GM23248 (cell line): Measurements from ENCODE around the gene ELOB. TPM values are rescaled to one million over a fixed set of nuclear protein-coding genes. Genes with fewer than 3 reads are reported as not detected.
A peak's percentile ranks its signal among the peaks of the same experiment; 100 is the strongest.

Experiments used
- DNase-seq: peaks from one replicate; pipeline ENCODE4 v3.0.0-alpha.2; 2015
- H2AFZ ChIP-seq: fragments of 200-600 bp; sonication (generic); 2 replicates; pipeline ENCODE4 v1.6.1; 2016; ENCODE audit warnings: antibody characterized with exemption
- H3F3A ChIP-seq: fragments of 200-600 bp; sonication (generic); 2 replicates; pipeline ENCODE4 v1.6.1; 2016; ENCODE audit warnings: mild to moderate bottlenecking, antibody characterized with exemption, mixed run types; ENCODE audit not compliant: insufficient read depth
- H3K27ac ChIP-seq: fragments of 200-600 bp; sonication (generic); 2 replicates; pipeline ENCODE4 v1.5.1; 2016; ENCODE audit warnings: mild to moderate bottlenecking
- H3K27me3 ChIP-seq: fragments of 200-600 bp; sonication (generic); replicated peaks from 2 replicates; pipeline ENCODE4 v1.6.1; 2016; ENCODE audit warnings: mild to moderate bottlenecking; ENCODE audit not compliant: insufficient read depth
- H3K36me3 ChIP-seq: fragments of 200-600 bp; sonication (generic); 2 replicates; pipeline ENCODE4 v1.6.1; 2016; ENCODE audit warnings: low read depth, mild to moderate bottlenecking
- H3K4me1 ChIP-seq: fragments of 200-600 bp; sonication (generic); 2 replicates; pipeline ENCODE4 v1.6.1; 2016; ENCODE audit warnings: mild to moderate bottlenecking; ENCODE audit not compliant: insufficient read depth
- H3K4me2 ChIP-seq: fragments of 200-600 bp; sonication (generic); one replicate; pipeline ENCODE4 v1.6.1; 2016; ENCODE audit warnings: mild to moderate bottlenecking; ENCODE audit not compliant: unreplicated experiment
- H3K4me3 ChIP-seq: fragments of 200-600 bp; sonication (generic); 2 replicates; pipeline ENCODE4 v1.5.1; 2016; ENCODE audit warnings: mild to moderate bottlenecking
- H3K79me2 ChIP-seq: fragments of 200-600 bp; sonication (generic); 2 replicates; pipeline ENCODE4 v1.6.1; 2016; ENCODE audit warnings: mild to moderate bottlenecking; ENCODE audit not compliant: insufficient read depth
- H3K9ac ChIP-seq: fragments of 200-600 bp; sonication (generic); 2 replicates; pipeline ENCODE4 v1.6.1; 2016; ENCODE audit warnings: mild to moderate bottlenecking
- H3K9me2 ChIP-seq: fragments of 200-600 bp; sonication (generic); 2 replicates; pipeline ENCODE4 v1.6.1; 2016; ENCODE audit warnings: mixed run types, mild to moderate bottlenecking, moderate library complexity; ENCODE audit not compliant: insufficient read depth
- H3K9me3 ChIP-seq: fragments of 200-600 bp; sonication (generic); one replicate; pipeline ENCODE4 v1.6.1; 2017; ENCODE audit warnings: low read depth
- H4K20me1 ChIP-seq: fragments of 200-600 bp; sonication (generic); 2 replicates; pipeline ENCODE4 v1.6.0; 2016; ENCODE audit not compliant: insufficient read depth
- EZH2 ChIP-seq: fragments of 200-600 bp; sonication (generic); IDR thresholded peaks from 2 replicates; pipeline ENCODE4 v1.6.1; 2018; ENCODE audit warnings: antibody characterized with exemption, mild to moderate bottlenecking; ENCODE audit not compliant: insufficient read depth, poor library complexity, severe bottlenecking
- EZH2phosphoT487 ChIP-seq: fragments of 200-600 bp; sonication (generic); IDR thresholded peaks from 2 replicates; pipeline ENCODE4 v1.6.1; 2018; ENCODE audit warnings: antibody characterized with exemption, moderate library complexity, mild to moderate bottlenecking, low read depth; ENCODE audit not compliant: insufficient read depth
- WGBS, 2 experiments: methylation state at CpG; one replicate each; pipeline ENCODE4 v1.1.6; 2015 to 2017; ENCODE audit warnings: low lambda C conversion rate in 2 of 2, low coverage in 1 of 2; ENCODE audit errors: missing lambda C conversion rate in 2 of 2; 5-methylcytosine and 5-hydroxymethylcytosine counted together
- in situ Hi-C: fragments of 300-500 bp; cut with MboI; formaldehyde crosslinking; loops from 2 replicates; pipeline ENCODE4 v1.15.0; 2020
- polyA plus RNA-seq: library from polyadenylated mRNA; unstranded; fragments of >200 nt; fragmentation: Nextera tagmentation; extraction: Ambion mirVana; gene quantifications from 2 replicates; pipeline ENCODE4 v1.2.1, GENCODE V29; 2016
- total RNA-seq: library from RNA; depleted of rRNA; stranded (reverse); fragments of >200 nt; shearing (Covaris generic); gene quantifications from 2 replicates; pipeline ENCODE4 v1.2.3, GENCODE V29; 2014

Gene ELOB
- total and polyA plus RNA-seq, 2 experiments from 2014 or later = 320 to 565 TPM

GRCh38 chr16:2770057-2770951 lies 6.8 kb downstream of the ELOB start:
- no peaks in the 10 kb centered on the region for H3K9me3 ChIP-seq
- no peaks in the 10 kb centered on the region for H3K9me2 ChIP-seq
- no peak overlapping the region for H3K4me2 ChIP-seq
- WGBS, 2 experiments = 81 to 83% methylated on average over 28 to 31 of the region's 32 CpGs
- H3K79me2 ChIP-seq = peaks cover 98% of the 10 kb centered on the region
- no peak overlapping the region for H2AFZ ChIP-seq
- peaks cover 57% of the 10 kb centered on the region for H3K36me3 ChIP-seq
- no peak for DNase-seq
- no peaks in the 10 kb centered on the region for H3K27me3 ChIP-seq
- peaks cover 13% of the 10 kb centered on the region for H3K4me1 ChIP-seq
- TF ChIP-seq EZH2phosphoT487 (no peak), EZH2 (no peak)
- no peak overlapping the region for H3K9ac ChIP-seq
- H4K20me1 ChIP-seq = no peaks in the 10 kb centered on the region
- H3K27ac ChIP-seq = no peak overlapping the region
- no peak overlapping the region for H3K4me3 ChIP-seq
- peaks cover 50% of the 10 kb centered on the region for H3F3A ChIP-seq
- in situ Hi-C loops = no loop called here

GRCh38 chr16:2769675-2770056 lies 7.4 kb downstream of the ELOB start:
- H3K4me2 ChIP-seq = no peak overlapping the region
- in situ Hi-C loops = no loop called here
- H3F3A ChIP-seq = peaks cover 54% of the 10 kb centered on the region
- H3K4me3 ChIP-seq = no peak overlapping the region
- 68 to 72% methylated on average over 14 of the region's 14 CpGs for WGBS, 2 experiments
- H3K9ac ChIP-seq = no peak overlapping the region
- no peaks in the 10 kb centered on the region for H3K9me3 ChIP-seq
- no peaks in the 10 kb centered on the region for H3K9me2 ChIP-seq
- H4K20me1 ChIP-seq = no peaks in the 10 kb centered on the region
- no peak overlapping the region; the same call in 1 of the 2 replicates for H3K27ac ChIP-seq
- H3K27me3 ChIP-seq = no peaks in the 10 kb centered on the region
- H2AFZ ChIP-seq = no peak overlapping the region
- peak; percentile 52 for DNase-seq
- peaks cover 98% of the 10 kb centered on the region for H3K79me2 ChIP-seq
- TF ChIP-seq EZH2 (no peak), EZH2phosphoT487 (no peak)
- peaks cover 63% of the 10 kb centered on the region for H3K36me3 ChIP-seq
- H3K4me1 ChIP-seq = peaks cover 11% of the 10 kb centered on the region; the same call in 1 of the 2 replicates

- H3K79me2 ChIP-seq = peaks cover 98% of the 10 kb centered on the region
- no peak for DNase-seq
- 0 out of 2 replicates have a peak, but pooled peaks cover 2% of the 10 kb centered on the region for H4K20me1 ChIP-seq
- H3K4me3 ChIP-seq = no peak overlapping the region
- in situ Hi-C loops = no loop called here
- peaks cover 54% of the 10 kb centered on the region for H3F3A ChIP-seq
- peaks cover 68% of the 10 kb centered on the region for H3K36me3 ChIP-seq
- no peak for TF ChIP-seq EZH2phosphoT487
- no peak for TF ChIP-seq EZH2
- H3K27me3 ChIP-seq = no peaks in the 10 kb centered on the region
- no peak overlapping the region; the same call in 1 of the 2 replicates for H3K27ac ChIP-seq
- H3K9ac ChIP-seq = no peak overlapping the region
- no peaks in the 10 kb centered on the region for H3K9me3 ChIP-seq
- no peaks in the 10 kb centered on the region for H3K9me2 ChIP-seq
- H2AFZ ChIP-seq = no peak overlapping the region
- WGBS, 2 experiments = 85 to 100% methylated on average over 5 to 11 of the region's 11 CpGs
- H3K4me1 ChIP-seq = peaks cover 11% of the 10 kb centered on the region; the same call in 1 of the 2 replicates
- no peak overlapping the region for H3K4me2 ChIP-seq
Measured at GRCh38 chr16:2769100-2769529, 8.0 kb downstream of the ELOB start.

GRCh38 chr16:2768403-2769089 lies 8.5 kb downstream of the ELOB start:
- Histone ChIP-seq H3K4me3 (no peak overlapping the region), H3K79me2 (peaks cover 98% of the 10 kb centered on the region), H3F3A (peaks cover 51% of the 10 kb centered on the region), H3K9me2 (no peaks in the 10 kb centered on the region), H3K4me2 (no peak overlapping the region), H3K27ac (no peak overlapping the region), H3K4me1 (peaks cover 9% of the 10 kb centered on the region; the same call in 1 of the 2 replicates), H2AFZ (no peak overlapping the region), H3K9me3 (no peaks in the 10 kb centered on the region), H4K20me1 (0 out of 2 replicates have a peak, but pooled peaks cover 2% of the 10 kb centered on the region), H3K36me3 (peaks cover 72% of the 10 kb centered on the region), H3K27me3 (no peaks in the 10 kb centered on the region), H3K9ac (no peak overlapping the region)
- DNase-seq = no peak
- in situ Hi-C loops = no loop called here
- WGBS, 2 experiments = 86 to 93% methylated on average over 9 to 17 of the region's 17 CpGs
- no peak for TF ChIP-seq EZH2
- TF ChIP-seq EZH2phosphoT487 = no peak
